Aorta (tissue), 5 donors: ENCODE data around the gene FAM13A. TPM values are rescaled to one million over a fixed set of nuclear protein-coding genes. Genes with fewer than 3 reads are reported as not detected.

Experiments
- ATAC-seq: fragments of 200-7000 bp; cut with Tn5 transposase; one replicate; pipeline ENCODE4 v1.9.1; 2022; ENCODE audit warnings: moderate library complexity; ENCODE audit not compliant: low FRiP score
- DNase-seq, 2 donors: peaks; one replicate each; pipeline ENCODE4 v3.0.0-alpha.2; 2020
- H3K27ac ChIP-seq, 2 donors: one replicate each; pipeline ENCODE4 v1.5.1; 2013; ENCODE audit warnings: low read length in 2 of 2, mild to moderate bottlenecking in 2 of 2, moderate library complexity in 2 of 2, control low read depth in 1 of 2, inconsistent platforms in 1 of 2, low read depth in 1 of 2
- H3K27me3 ChIP-seq, 2 donors: one replicate each; pipeline ENCODE4 v1.6.1; 2013; ENCODE audit warnings: control low read depth in 1 of 2, low read length in 1 of 2, mild to moderate bottlenecking in 1 of 2, moderate library complexity in 1 of 2; ENCODE audit not compliant: insufficient read depth in 2 of 2, control insufficient read depth in 1 of 2
- H3K36me3 ChIP-seq, 2 donors: one replicate each; pipeline ENCODE4 v1.6.1; 2013; ENCODE audit warnings: control low read depth in 1 of 2, low read length in 1 of 2, mild to moderate bottlenecking in 1 of 2; ENCODE audit not compliant: insufficient read depth in 2 of 2, control insufficient read depth in 1 of 2
- H3K4me1 ChIP-seq, 2 donors: one replicate each; pipeline ENCODE4 v1.6.1; 2013; ENCODE audit warnings: low read length in 2 of 2, control low read depth in 1 of 2, mild to moderate bottlenecking in 1 of 2, moderate library complexity in 1 of 2; ENCODE audit not compliant: insufficient read depth in 2 of 2, control insufficient read depth in 1 of 2
- H3K4me3 ChIP-seq, 2 donors: one replicate each; pipeline ENCODE4 v1.5.1; 2013; ENCODE audit warnings: low read length in 2 of 2, control low read depth in 1 of 2, mild to moderate bottlenecking in 1 of 2
- H3K9me3 ChIP-seq: one replicate; pipeline ENCODE4 v1.6.1; 2013; ENCODE audit warnings: mild to moderate bottlenecking, low read length; ENCODE audit not compliant: control insufficient read depth
- WGBS, 2 donors: extraction: QIAGEN DNeasy Blood & Tissue Kit; methylation state at CpG; one replicate each; pipeline ENCODE4 v1.1.7; 2013; 5-methylcytosine and 5-hydroxymethylcytosine counted together
- intact Hi-C, 2 donors: fragments of 100-400 bp; cut with DNase I; formaldehyde crosslinking; loops; one replicate each; pipeline versions ENCODE4 v1.14.2 to v1.15.0; 2022
- polyA plus RNA-seq, 2 donors: library from polyadenylated mRNA; stranded (reverse); fragments of 200-250 nt; gene quantifications; one replicate each; pipeline ENCODE4 v1.2.3, GENCODE V29; 2013
- total RNA-seq, 2 donors: library from RNA; stranded (reverse); fragmentation: NEBNext Ultra II Directional; extraction: Animal tissue kit (Norgen Biotek cat#: 25700); gene quantifications; one replicate each; pipeline ENCODE4 v1.2.1, GENCODE V29; 2021
- donor health status: healthy with polysubstance abuse.
- donor health status: Bipolar disorder and iron deficiency.
- donor health status: DM: no; HTN: no; CAD: no.
- donor health status: DM: no; HTN: no; CAD: no.
- donor health status: DM: yes; HTN: yes; CAD: no.

FAM13A gene
- total and polyA plus RNA-seq, 4 donors, result 9.0 to 60.3 (median 23.5) TPM

- DNase-seq (no peak), ATAC-seq (peak; percentile 61)
- Histone ChIP-seq H3K9me3 (no peaks in the 10 kb centered on the region), H3K27ac (no peak overlapping the region), H3K4me1 (peaks cover 0 to 4% of the 10 kb centered on the region in 2 donors), H3K27me3 (no peaks in the 10 kb centered on the region), H3K36me3 (no peaks in the 10 kb centered on the region), H3K4me3 (no peak overlapping the region)
- 74 to 80% methylated on average over 12 of the region's 12 CpGs for WGBS, 2 donors
- intact Hi-C loops, result no loop called here
Measured at GRCh38 chr4:88759039-88759894, 297.7 kb downstream of the FAM13A start.

GRCh38 chr4:88758264-88758663, 298.7 kb downstream of the FAM13A start:
- H3K36me3 ChIP-seq, result no peaks in the 10 kb centered on the region
- no peak overlapping the region for H3K27ac ChIP-seq
- no peak for ATAC-seq
- H3K9me3 ChIP-seq, result no peaks in the 10 kb centered on the region
- H3K4me1 ChIP-seq, result peaks cover 0 to 4% of the 10 kb centered on the region in 2 donors
- no peak for DNase-seq
- intact Hi-C loops, result no loop called here
- H3K27me3 ChIP-seq, result no peaks in the 10 kb centered on the region
- no peak overlapping the region for H3K4me3 ChIP-seq
- WGBS, 2 donors, result 67 to 73% methylated on average over 8 of the region's 8 CpGs

GRCh38 chr4:88757776-88758175, 299.2 kb downstream of the FAM13A start:
- no peak for ATAC-seq
- H3K4me3 ChIP-seq, result no peak overlapping the region
- intact Hi-C loops, result no loop called here
- H3K9me3 ChIP-seq, result no peaks in the 10 kb centered on the region
- no peak for DNase-seq
- no peak overlapping the region for H3K27ac ChIP-seq
- WGBS, 2 donors, result 92 to 94% methylated on average over 6 of the region's 6 CpGs
- peaks cover 0 to 4% of the 10 kb centered on the region in 2 donors for H3K4me1 ChIP-seq
- no peaks in the 10 kb centered on the region for H3K27me3 ChIP-seq
- H3K36me3 ChIP-seq, result no peaks in the 10 kb centered on the region

GRCh38 chr4:88757067-88757466, 299.9 kb downstream of the FAM13A start:
- no peaks in the 10 kb centered on the region for H3K36me3 ChIP-seq
- H3K27ac ChIP-seq, result no peak overlapping the region

GRCh38 chr4:88756149-88756548, 300.8 kb downstream of the FAM13A start:
- intact Hi-C loops, result no loop called here
- WGBS, 2 donors, result 97 to 99% methylated on average over 5 of the region's 5 CpGs
- no peak overlapping the region for H3K27ac ChIP-seq
- H3K36me3 ChIP-seq, result no peaks in the 10 kb centered on the region
- no peaks in the 10 kb centered on the region for H3K27me3 ChIP-seq
- H3K4me3 ChIP-seq, result no peak overlapping the region
- no peak for ATAC-seq
- no peaks in the 10 kb centered on the region for H3K9me3 ChIP-seq
- DNase-seq, result no peak
- H3K4me1 ChIP-seq, result peaks cover 0 to 8% of the 10 kb centered on the region in 2 donors

More at GRCh38 chr4:88757067-88757466, 299.9 kb downstream of the FAM13A start:
- Histone ChIP-seq H3K9me3 (no peaks in the 10 kb centered on the region), H3K27me3 (no peaks in the 10 kb centered on the region), H3K4me3 (no peak overlapping the region), H3K4me1 (peaks cover 0 to 8% of the 10 kb centered on the region in 2 donors)
- no peak for DNase-seq
- intact Hi-C loops, result no loop called here
- ATAC-seq, result no peak

- no peak overlapping the region for H3K4me3 ChIP-seq
- H3K27ac ChIP-seq, result no peak overlapping the region
- no peaks in the 10 kb centered on the region for H3K27me3 ChIP-seq
- WGBS, 2 donors, result 94 to 100% methylated on average over 1 of the region's 1 CpG
- no peaks in the 10 kb centered on the region for H3K36me3 ChIP-seq
- ATAC-seq, result no peak
- H3K9me3 ChIP-seq, result no peaks in the 10 kb centered on the region
- intact Hi-C loops, result no loop called here
- peaks cover 0 to 8% of the 10 kb centered on the region in 2 donors for H3K4me1 ChIP-seq
- DNase-seq, result no peak
Measured at GRCh38 chr4:88755454-88755853, 301.5 kb downstream of the FAM13A start.

GRCh38 chr4:88754796-88755195, 302.2 kb downstream of the FAM13A start:
- 94 to 95% methylated on average over 3 of the region's 3 CpGs for WGBS, 2 donors

GRCh38 chr4:88753658-88754571, 303.1 kb downstream of the FAM13A start:
- ATAC-seq (no peak), DNase-seq (no peak)
- peaks cover 2 to 3% of the 10 kb centered on the region in 2 donors for H3K36me3 ChIP-seq
- no peak overlapping the region for H3K27ac ChIP-seq
- H3K9me3 ChIP-seq, result no peaks in the 10 kb centered on the region
- no peaks in the 10 kb centered on the region for H3K27me3 ChIP-seq
- intact Hi-C loops, result no loop called here
- WGBS, 2 donors, result 64 to 74% methylated on average over 7 of the region's 7 CpGs
- peaks cover 0 to 8% of the 10 kb centered on the region in 2 donors for H3K4me1 ChIP-seq
- H3K4me3 ChIP-seq, result no peak overlapping the region

More at GRCh38 chr4:88754796-88755195, 302.2 kb downstream of the FAM13A start:
- ATAC-seq (no peak), DNase-seq (no peak)
- intact Hi-C loops, result no loop called here
- Histone ChIP-seq H3K9me3 (no peaks in the 10 kb centered on the region), H3K4me1 (peaks cover 0 to 8% of the 10 kb centered on the region in 2 donors), H3K4me3 (no peak overlapping the region), H3K27me3 (no peaks in the 10 kb centered on the region), H3K36me3 (peaks cover 0 to under 1% of the 10 kb centered on the region in 2 donors), H3K27ac (no peak overlapping the region)
